ENCODE results near the gene UTP11.

- TF ChIP-seq POLR2A (IDR thresholded peaks at IDR 0.05; ENCODE audit: low read length) (peak; percentile 18), GATA1 (IDR thresholded peaks at IDR 0.05; ENCODE audit: low read depth, low read length) (no peak)
These were observed 11.7 kb upstream of the UTP11 start for GRCh38 chr1:38000529-38001455.

Data from erythroblast (primary cell).